C4-2B (cell line): ENCODE measurements around the gene CACNA1B.

Source experiments
- CTCF ChIP-seq: fragments of 450-650 bp; conservative IDR thresholded peaks from 2 replicates; pipeline ENCODE4 v1.5.1; 2017; ENCODE audit warnings: mild to moderate bottlenecking
- ZFX ChIP-seq: fragments of 450-650 bp; IDR thresholded peaks from 2 replicates; pipeline ENCODE4 v1.6.1; 2017

DNA sequence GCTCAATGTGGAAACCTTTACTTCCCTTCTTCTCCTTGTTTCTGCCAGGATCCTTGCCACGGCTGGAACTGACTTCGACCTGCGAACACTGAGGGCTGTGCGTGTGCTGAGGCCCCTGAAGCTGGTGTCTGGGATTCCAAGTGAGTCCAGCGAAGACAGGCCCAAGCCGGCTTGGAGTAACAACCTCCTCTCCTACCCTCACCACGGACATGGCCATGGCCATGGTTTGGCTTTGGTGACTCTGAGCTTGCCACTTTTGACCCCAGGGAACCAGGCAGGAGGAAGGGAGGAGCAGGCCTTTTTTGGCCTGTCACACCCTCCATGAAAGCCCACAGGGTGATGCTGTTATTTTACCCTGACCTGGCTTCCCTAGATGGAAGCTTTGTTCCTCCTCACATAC, 35.5 kb downstream of the CACNA1B start:
- TF ChIP-seq CTCF (no peak), ZFX (no peak)
